BJ (cell line): ENCODE measurements around the gene WDR12. TPM values are rescaled to one million over a fixed set of nuclear protein-coding genes. Genes with fewer than 3 reads are reported as not detected.

Source experiments
- CTCF ChIA-PET: fragments of 350-600 bp; formaldehyde crosslinking; extraction: SDS; loops from one replicate; lab custom pipeline; 2021; ENCODE audit warnings: antibody characterized with exemption, inconsistent platforms; lab: Yijun Ruan, JAX
- POLR2A ChIA-PET: fragments of 300-600 bp; sonication (Branson Sonifier 250); formaldehyde crosslinking; extraction: SDS; loops from one replicate; lab custom pipeline; 2021; ENCODE audit warnings: antibody characterized with exemption; lab: Charles Lee
- DNase-seq: peaks from one replicate; pipeline ENCODE4 v3.0.0-alpha.2; 2011; ENCODE audit warnings: low read depth
- H3K27me3 ChIP-seq: 2 replicates; pipeline ENCODE4 v1.6.0; 2011; ENCODE audit warnings: low read length; ENCODE audit not compliant: control insufficient read depth, insufficient read depth
- H3K36me3 ChIP-seq: 2 replicates; pipeline ENCODE4 v1.5.1; 2011; ENCODE audit warnings: low read length; ENCODE audit not compliant: control insufficient read depth, insufficient read depth
- H3K4me3 ChIP-seq: 2 replicates; pipeline ENCODE4 v1.5.1; 2011; ENCODE audit warnings: low read depth, mild to moderate bottlenecking, control low read depth, low read length
- polyA plus RNA-seq: library from polyadenylated mRNA; depleted of rRNA; stranded (reverse); fragments of >200 nt; gene quantifications from 2 replicates; pipeline ENCODE4 v1.2.3, GENCODE V29; 2011; rRNA removed
- TF ChIP-seq, protein P1 (sequence below): IDR thresholded peaks from 2 replicates; pipeline ENCODE4 v1.5.1; 2011; ENCODE audit warnings: low read depth, mild to moderate bottlenecking, control low read depth, inconsistent platforms, low read length, moderate library complexity; ENCODE audit not compliant: insufficient read depth

The WDR12 gene
- polyA plus RNA-seq, 1 experiment = 10.6 TPM

DNA sequence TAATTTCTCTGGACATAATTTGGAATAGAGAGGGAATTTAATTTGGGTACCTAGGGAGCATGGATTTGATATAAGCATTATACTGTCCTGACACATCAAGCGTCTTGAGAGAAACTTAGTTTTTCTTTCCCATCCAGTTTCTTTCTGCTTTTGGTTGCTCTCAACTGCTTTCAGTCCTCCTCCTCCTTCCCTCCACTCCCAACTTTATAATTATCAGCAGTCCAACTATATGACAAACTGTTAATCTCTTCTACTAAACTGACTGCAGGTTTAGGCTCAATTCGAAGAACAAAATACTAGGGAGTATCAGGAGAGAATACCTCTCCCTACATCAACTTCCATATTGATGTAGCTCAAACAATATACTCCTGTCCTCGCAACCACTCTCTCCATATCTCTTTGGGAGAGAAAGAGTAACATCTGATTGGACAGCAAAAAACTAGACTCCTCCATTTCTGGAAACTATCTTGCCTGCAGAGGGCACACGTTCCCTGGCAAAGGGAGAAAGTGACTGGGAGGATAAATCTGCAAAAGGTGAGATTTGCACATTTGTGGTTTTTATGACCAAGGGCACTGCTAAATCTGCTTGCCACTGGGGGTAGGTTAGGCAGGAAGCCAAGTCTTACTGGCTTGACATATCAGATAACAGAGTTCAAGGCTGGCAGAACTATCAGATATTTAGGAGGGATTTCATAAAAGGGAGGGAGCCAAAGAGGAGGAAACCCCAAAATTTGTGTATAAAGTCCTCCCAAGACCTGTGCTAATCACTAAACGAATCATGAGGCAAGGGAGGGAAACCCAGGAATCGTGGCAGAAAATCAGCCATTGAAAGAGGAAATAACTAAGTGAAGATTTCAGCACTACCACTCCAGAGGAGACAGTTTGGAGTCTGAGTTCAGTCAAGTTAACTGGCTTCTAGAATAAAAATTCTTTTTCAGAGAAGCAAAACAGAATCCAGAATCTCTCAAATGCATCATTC, 79.9 kb downstream of the WDR12 start:
- H3K4me3 ChIP-seq = no peak overlapping the region
- POLR2A ChIA-PET = no interaction called here
- H3K36me3 ChIP-seq = no peaks in the 10 kb centered on the region
- TF ChIP-seq, protein P1, sequence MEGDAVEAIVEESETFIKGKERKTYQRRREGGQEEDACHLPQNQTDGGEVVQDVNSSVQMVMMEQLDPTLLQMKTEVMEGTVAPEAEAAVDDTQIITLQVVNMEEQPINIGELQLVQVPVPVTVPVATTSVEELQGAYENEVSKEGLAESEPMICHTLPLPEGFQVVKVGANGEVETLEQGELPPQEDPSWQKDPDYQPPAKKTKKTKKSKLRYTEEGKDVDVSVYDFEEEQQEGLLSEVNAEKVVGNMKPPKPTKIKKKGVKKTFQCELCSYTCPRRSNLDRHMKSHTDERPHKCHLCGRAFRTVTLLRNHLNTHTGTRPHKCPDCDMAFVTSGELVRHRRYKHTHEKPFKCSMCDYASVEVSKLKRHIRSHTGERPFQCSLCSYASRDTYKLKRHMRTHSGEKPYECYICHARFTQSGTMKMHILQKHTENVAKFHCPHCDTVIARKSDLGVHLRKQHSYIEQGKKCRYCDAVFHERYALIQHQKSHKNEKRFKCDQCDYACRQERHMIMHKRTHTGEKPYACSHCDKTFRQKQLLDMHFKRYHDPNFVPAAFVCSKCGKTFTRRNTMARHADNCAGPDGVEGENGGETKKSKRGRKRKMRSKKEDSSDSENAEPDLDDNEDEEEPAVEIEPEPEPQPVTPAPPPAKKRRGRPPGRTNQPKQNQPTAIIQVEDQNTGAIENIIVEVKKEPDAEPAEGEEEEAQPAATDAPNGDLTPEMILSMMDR = peak; percentile 72
- CTCF ChIA-PET = interaction anchor here (1.1 to 1.7 kb wide), 3 partner anchors 25 to 983 kb away, joined by 3 to 4 read pairs (median 3); no protein-coding TSS in a partner anchor
- H3K27me3 ChIP-seq = no peaks in the 10 kb centered on the region
- DNase-seq = no peak

DNA sequence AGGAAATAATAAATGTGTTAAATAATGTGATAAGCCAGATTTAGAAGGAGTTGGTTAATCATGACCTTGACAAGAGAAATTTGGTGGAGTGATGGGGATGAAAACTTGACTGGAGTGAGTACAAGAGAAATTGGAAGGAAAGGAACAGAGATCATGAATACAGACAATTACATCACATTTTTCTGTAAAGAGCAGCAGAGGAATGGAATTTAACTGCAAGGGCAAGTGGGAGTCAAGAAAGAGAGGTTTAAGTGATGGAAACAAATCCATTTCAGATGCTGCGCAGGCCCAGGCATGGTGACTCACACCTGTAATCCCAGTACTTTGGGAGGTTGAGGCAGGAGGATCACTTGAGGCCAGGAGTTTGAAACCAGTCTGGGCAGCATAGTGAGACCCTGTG, 86.6 kb downstream of the WDR12 start:
- H3K27me3 ChIP-seq = no peaks in the 10 kb centered on the region
- POLR2A ChIA-PET = no interaction called here
- no peaks in the 10 kb centered on the region for H3K36me3 ChIP-seq
- CTCF ChIA-PET = no interaction called here
- DNase-seq = no peak
- H3K4me3 ChIP-seq = no peak overlapping the region
- TF ChIP-seq, protein P1 = no peak

Other genes starting within 250 kb of the WDR12 start
- 2.4 and 4.0 TPM in 2 replicates for gene ICA1L, start 39.9 kb downstream of the WDR12 start, polyA plus RNA-seq
- gene CARF, start 602 bp upstream of the WDR12 start, polyA plus RNA-seq = 4.1 and 7.7 TPM in 2 replicates
- 5.9 and 10.0 TPM in 2 replicates for gene NBEAL1, start 103.2 kb upstream of the WDR12 start, polyA plus RNA-seq